Activated CD4-positive, alpha-beta T cell treated with anti-CD3 and anti-CD28 coated beads for 48 hours (primary cell): Measurements from ENCODE around the gene SCGB1A1.

Experiments
- DNase-seq: peaks from one replicate; pipeline ENCODE4 v3.0.0-alpha.2; 2020

SCGB1A1 gene

GRCh38 chr11:62398011-62398994, 20.5 kb upstream of the SCGB1A1 start:
- no peak for DNase-seq

DNA sequence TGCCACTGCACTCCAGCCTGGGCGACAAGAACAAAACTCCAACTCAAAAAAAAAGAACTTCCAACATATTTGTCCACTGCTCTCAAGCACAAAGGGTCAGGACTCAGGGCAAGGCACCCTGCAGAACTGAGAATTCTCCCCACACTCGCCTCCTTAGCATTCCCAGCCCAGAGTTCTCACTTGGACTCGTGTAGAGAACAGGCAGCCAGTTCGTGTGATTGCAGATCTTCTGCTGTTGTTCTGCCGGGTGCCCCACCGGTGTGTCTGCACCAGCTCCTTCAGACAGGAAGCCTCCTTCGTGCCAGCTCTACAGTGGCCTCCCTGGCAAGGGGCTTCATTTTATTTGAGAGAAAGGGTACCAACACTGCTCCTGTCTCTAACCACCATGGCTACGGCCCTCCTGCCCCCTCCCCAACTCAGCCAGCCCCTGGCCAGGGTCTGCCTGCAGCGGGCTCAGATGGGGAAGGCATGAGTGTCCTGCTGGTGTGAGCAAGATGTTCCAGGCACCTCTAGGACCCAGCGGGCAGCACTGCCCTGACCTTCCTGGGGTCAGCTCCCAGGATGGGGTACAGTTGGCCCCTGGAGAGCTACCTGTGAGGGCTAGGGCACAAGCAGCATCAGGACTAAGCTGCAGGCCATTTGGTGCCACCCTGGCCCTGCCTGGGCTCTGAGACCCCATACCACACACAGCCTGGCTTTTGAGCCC, 19.5 kb upstream of the SCGB1A1 start:
- no peak for DNase-seq

DNA sequence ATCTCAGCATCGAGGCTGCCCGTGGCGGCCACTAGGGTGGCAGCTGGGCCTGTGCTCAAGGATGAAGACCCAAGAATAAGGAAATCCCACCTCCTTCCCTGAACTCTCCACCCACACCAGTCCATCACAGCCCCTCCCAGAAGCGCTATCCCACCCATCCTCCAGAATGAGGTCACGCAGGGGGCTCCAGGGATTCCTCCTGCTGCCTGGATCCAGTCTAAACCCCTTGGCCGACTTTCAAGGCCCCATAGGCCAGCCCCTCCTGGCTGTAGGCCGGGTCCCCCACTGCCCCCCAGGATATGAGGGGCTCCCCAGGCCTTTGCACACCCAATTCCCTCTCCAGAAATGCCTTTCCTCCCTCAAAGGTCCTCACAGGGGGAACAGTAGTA, 19.0 kb upstream of the SCGB1A1 start:
- DNase-seq = no peak

- DNase-seq = no peak
Measured at GRCh38 chr11:62400281-62400680, 18.6 kb upstream of the SCGB1A1 start.

DNA sequence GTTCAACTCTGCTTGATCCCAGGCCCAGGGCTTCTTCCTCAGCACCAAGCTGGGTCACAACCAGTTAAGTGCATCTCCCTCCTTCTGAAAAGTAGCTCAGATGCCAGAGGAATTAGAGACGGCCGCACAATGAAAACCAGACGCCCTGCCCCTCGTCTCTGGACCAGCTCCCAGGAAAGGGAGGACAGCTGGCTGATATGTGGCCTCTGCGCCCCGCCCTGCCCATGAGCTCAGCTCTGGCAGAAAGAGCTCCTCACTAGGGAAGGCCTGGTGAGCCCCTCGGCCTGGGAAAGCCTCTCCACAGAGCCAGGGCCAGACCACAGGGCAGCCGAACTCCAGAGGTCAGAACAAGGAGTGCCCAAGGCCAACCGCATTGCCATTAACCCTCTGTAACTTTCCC, 18.1 kb upstream of the SCGB1A1 start:
- no peak for DNase-seq

GRCh38 chr11:62401356-62401755, 17.5 kb upstream of the SCGB1A1 start:
- DNase-seq = no peak

DNA sequence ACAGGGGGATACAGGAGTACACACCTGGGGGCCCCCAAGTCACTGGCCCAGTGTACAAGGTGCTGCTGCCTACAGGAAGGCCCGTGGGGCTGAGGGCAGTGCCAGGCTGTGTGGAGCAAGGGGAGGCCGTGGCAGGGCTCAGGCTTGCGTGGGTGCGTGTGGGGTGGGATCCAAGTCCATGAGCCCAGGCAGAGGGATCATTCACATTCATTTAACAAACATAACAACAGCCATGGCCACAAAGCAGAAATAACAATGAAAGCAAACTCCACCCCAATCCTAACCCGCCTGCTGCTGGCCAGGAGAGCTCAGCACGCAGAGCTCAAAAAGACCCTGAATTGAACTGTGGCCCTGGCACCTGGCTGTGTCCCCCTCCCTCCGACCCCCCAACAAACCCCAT, 17.0 kb upstream of the SCGB1A1 start:
- no peak for DNase-seq

GRCh38 chr11:62402226-62402959, 16.4 kb upstream of the SCGB1A1 start:
- peak; percentile 60 for DNase-seq

GRCh38 chr11:62402960-62403730, 15.7 kb upstream of the SCGB1A1 start:
- DNase-seq = no peak

GRCh38 chr11:62404435-62404834, 14.4 kb upstream of the SCGB1A1 start:
- no peak for DNase-seq

DNA sequence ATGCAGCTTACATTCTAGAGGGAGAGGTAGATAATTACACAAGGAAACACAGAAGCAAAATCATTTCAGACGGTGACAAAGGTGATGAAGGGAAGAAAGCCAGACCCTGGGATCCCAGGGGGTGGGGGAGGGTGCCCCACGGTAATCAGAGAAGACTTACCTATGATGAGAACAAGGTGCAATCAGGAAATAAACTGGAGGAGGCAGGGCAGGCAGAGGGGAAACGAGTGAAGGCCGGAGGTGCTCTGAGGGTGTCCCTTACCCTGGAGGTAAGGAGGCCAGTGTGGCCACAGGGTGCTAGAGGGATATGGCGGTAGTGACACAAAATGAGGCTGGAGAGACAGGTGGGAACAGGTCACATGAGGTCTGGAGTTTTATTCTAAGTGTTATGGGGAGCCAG, 13.9 kb upstream of the SCGB1A1 start:
- no peak for DNase-seq

DNA sequence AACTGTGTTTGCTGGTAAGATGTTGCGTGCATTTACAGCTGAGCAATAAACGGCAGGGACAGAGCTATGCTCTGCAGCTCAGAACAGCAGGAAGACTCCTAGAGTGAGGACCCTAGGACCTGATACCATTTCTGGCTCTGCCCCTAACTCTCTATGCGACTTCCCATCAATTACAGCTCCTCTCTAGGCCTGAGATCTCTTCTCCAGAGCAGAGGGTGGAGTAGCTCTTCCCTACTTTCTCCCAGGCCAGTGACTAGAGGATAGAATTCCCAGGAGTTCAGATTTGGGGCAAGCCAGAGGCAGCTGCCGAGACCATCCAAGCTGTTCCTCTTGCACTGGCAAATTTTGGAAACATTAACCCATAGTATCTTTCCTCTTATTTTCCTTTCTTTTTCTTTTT, 12.8 kb upstream of the SCGB1A1 start:
- no peak for DNase-seq

- DNase-seq = no peak
Measured at GRCh38 chr11:62409831-62410230, 9.0 kb upstream of the SCGB1A1 start.

GRCh38 chr11:62410972-62411371, 7.9 kb upstream of the SCGB1A1 start:
- no peak for DNase-seq

DNA sequence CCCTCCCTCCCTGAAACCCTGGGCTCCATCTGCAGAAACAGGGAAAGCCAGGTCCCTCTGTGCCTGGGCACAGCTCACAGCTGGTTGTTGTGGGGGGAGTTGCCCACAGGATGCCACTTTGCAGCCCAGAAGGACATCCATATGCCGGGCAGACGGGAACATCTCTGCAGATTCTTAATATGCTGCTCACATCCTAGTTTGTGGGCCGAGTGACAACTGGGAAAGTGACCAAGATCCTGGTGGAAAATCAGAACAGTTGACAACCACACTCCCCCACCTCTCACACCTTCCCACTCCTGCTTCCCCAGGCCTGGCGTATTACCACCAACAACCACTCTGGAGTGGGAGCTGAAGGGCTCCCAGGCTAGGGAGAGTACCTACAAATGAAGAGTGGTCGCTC, 7.3 kb upstream of the SCGB1A1 start:
- DNase-seq = no peak

- DNase-seq = no peak
Measured at GRCh38 chr11:62413060-62413696, 5.7 kb upstream of the SCGB1A1 start.

DNA sequence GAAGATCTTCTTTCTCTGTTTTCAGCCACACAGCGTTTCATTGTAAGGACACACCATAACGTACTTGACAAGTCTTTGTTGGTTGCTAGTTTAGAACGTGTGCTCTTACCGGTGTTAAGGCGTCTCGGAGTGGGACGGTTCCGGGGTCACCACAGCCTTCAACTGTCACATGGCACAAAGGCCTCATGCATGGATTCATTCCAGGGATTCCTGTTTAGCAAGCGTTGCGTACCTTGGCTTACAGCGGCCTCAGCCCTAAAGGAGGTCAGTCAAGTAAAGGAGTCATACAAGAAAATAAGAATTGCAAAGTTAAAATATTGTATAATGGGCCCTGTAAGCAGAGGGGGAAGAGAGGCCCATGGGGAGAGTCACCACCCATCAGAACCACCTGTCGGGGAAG, 2.2 kb upstream of the SCGB1A1 start:
- no peak for DNase-seq

DNA sequence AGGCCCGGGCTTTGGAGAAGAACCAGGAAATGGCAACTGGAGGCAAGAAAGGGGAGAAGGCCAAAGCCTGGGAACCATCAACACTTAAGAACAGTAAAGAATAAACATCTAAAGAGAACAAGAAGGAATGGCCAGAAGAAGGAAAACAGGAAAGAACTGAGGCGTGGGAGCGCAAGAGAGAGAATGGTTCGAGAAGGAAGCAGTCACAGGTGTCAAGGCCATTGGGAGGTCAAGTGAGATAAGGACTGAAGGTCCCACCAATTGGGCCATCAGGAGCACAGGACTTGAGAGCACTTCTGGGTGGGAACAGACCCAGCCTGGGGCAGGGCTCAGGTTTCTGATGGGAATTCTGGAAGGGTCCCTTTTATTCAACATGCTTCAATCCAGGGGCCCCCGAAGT, 697 bp upstream of the SCGB1A1 start:
- no peak for DNase-seq

GRCh38 chr11:62419314-62419929, 589 bp downstream of the SCGB1A1 start:
- DNase-seq = no peak

DNA sequence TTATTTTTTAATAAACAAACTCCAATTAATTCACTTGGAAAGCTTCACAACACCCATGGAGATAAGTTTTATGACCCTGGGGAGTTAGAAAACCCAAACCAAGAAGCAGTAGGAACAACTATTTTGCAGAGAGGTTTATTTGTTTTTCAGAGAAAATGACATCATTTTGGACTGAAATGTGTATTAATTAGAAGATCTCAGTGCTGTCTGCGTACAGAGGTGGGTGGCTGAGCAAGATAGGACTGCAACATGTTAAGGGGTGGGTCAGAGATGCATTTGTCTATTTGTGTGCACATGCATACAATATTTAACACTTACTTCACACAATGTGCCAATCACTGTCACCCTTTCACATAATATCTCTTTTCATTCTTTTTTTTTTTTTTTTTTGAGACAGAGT, 1.1 kb downstream of the SCGB1A1 start:
- no peak for DNase-seq

DNA sequence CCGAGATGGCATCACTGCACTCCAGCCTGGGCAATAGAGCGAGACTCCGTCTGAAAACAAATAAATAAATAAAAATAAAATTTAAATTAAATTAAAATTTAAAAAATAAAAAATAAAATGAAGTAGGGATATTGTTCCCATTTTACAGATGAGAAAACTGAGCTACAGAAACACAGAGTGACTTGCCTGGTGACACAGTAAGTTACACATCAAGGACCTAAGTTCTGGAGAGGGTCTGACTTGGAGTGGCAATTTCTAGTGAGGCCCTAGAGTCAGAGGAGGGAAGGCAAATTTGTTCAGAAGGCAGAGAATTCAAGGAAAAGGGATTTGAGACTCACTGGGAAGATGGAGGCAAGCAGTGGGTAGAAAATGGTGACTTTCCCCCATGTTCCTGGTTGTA, 2.0 kb downstream of the SCGB1A1 start:
- DNase-seq = no peak

DNA sequence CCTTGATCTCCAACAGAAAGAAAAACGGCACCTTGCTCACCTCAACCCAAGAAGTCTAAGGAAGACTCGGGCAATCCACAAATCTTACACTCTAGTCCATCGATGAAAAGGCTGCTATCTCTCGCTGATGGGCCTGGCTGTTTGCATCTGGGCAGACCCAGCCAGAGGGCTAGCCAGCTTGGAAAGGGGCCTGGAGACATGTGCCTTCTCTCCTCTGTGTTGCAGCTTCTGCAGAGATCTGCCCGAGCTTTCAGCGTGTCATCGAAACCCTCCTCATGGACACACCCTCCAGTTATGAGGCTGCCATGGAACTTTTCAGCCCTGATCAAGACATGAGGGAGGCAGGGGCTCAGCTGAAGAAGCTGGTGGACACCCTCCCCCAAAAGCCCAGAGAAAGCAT, 3.2 kb downstream of the SCGB1A1 start:
- DNase-seq = no peak
